ENCODE data around the gene SLC35F5. TPM values are rescaled to one million over a fixed set of nuclear protein-coding genes. Genes with fewer than 3 reads are reported as not detected.
"Not testable (repeated sequence)": the region's sequence is repeated elsewhere in the genome, so short reads cannot be mapped to it uniquely, and the experiment has no call there.

The SLC35F5 gene
- total RNA-seq, 1 donor from 2014 or later = 52.0 TPM

DNA sequence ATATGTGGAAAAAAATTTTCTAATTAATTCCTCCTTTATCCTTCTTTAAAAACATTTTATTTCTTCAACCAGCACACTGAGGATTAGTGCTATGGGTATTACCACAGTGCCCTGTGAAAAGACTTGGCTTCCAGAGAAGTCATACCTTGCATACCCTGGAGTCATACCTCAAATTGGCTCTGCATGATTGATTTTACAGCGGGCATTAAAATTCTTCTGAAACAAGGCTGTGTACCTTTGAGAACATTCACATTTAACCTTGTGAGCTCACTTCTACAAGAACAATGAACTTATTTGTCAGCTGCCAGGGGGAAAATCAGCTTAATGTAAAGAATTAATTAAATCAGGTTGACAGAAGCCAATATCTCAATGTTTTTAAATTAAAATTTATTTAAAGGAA is 44.6 kb downstream of the SLC35F5 start:
- TF ChIP-seq, protein P1, sequence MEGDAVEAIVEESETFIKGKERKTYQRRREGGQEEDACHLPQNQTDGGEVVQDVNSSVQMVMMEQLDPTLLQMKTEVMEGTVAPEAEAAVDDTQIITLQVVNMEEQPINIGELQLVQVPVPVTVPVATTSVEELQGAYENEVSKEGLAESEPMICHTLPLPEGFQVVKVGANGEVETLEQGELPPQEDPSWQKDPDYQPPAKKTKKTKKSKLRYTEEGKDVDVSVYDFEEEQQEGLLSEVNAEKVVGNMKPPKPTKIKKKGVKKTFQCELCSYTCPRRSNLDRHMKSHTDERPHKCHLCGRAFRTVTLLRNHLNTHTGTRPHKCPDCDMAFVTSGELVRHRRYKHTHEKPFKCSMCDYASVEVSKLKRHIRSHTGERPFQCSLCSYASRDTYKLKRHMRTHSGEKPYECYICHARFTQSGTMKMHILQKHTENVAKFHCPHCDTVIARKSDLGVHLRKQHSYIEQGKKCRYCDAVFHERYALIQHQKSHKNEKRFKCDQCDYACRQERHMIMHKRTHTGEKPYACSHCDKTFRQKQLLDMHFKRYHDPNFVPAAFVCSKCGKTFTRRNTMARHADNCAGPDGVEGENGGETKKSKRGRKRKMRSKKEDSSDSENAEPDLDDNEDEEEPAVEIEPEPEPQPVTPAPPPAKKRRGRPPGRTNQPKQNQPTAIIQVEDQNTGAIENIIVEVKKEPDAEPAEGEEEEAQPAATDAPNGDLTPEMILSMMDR (IDR thresholded peaks at IDR 0.05; ENCODE audit: unreplicated experiment) = no peak
- Mint-ChIP-seq H3K36me3 (ENCODE audit: insufficient read depth) (peaks cover 14% of the 10 kb centered on the region), H3K27ac (peak overlapping the region; percentile 83), H3K4me1 (ENCODE audit: low read depth) (peaks cover 16% of the 10 kb centered on the region), H3K9me3 (ENCODE audit: low read depth) (no peaks in the 10 kb centered on the region), H3K27me3 (no peaks in the 10 kb centered on the region), H3K4me3 (ENCODE audit: low read depth) (no peak overlapping the region)
- DNase-seq (ENCODE audit: low spot score, unreplicated experiment) = no peak

DNA sequence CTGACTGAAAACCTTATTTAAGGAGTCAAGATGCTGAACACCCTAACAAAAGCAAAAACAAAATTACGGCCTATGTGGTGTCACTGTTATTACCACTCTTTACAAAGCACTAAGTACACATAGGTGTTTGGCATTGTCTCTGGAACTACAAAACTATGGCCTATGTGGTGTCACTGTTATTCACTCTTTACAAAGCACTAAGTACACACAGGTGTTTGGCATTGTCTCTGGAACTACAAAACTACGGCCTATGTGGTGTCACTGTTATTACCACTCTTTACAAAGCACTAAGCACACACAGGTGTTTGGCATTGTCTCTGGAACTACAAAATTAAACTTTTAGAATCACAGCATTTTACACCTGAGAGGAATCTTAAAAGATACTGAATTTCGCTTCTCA is 47.4 kb downstream of the SLC35F5 start:
- TF ChIP-seq, protein P1 (IDR thresholded peaks at IDR 0.05; ENCODE audit: unreplicated experiment) = no peak
- Mint-ChIP-seq H3K9me3 (ENCODE audit: low read depth) (no peaks in the 10 kb centered on the region), H3K27me3 (no peaks in the 10 kb centered on the region), H3K36me3 (ENCODE audit: insufficient read depth) (peaks cover 13% of the 10 kb centered on the region), H3K4me3 (ENCODE audit: low read depth) (no peak overlapping the region), H3K4me1 (ENCODE audit: low read depth) (peaks cover 19% of the 10 kb centered on the region), H3K27ac (peak overlapping the region; percentile 85)
- no peak for DNase-seq (ENCODE audit: low spot score, unreplicated experiment)

DNA sequence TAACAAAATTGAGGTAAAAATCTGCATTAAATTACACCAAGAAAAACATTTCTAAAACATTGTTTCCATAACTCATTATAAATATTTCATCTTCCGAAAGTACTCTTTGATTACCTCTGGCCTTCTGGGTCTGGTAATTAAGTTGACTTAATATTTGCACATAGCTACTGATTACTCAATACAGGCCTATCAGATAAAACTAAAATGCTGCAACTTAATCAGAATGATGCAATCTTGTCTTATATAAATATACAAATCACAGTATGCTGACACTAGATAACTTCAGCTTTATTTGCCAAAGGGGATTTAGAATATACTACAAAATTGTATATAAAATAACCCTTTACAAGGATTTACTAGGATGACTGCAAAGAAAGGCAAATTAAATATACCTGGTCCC is 49.3 kb downstream of the SLC35F5 start:
- TF ChIP-seq, protein P1 (IDR thresholded peaks at IDR 0.05; ENCODE audit: unreplicated experiment) = no peak
- peaks cover 11% of the 10 kb centered on the region for H3K36me3 Mint-ChIP-seq (ENCODE audit: insufficient read depth)
- no peaks in the 10 kb centered on the region for H3K9me3 Mint-ChIP-seq (ENCODE audit: low read depth)
- H3K27me3 Mint-ChIP-seq = no peaks in the 10 kb centered on the region
- no peak for DNase-seq (ENCODE audit: low spot score, unreplicated experiment)
- no peak overlapping the region for H3K4me3 Mint-ChIP-seq (ENCODE audit: low read depth)
- no peak overlapping the region for H3K27ac Mint-ChIP-seq
- H3K4me1 Mint-ChIP-seq (ENCODE audit: low read depth) = peaks cover 16% of the 10 kb centered on the region

DNA sequence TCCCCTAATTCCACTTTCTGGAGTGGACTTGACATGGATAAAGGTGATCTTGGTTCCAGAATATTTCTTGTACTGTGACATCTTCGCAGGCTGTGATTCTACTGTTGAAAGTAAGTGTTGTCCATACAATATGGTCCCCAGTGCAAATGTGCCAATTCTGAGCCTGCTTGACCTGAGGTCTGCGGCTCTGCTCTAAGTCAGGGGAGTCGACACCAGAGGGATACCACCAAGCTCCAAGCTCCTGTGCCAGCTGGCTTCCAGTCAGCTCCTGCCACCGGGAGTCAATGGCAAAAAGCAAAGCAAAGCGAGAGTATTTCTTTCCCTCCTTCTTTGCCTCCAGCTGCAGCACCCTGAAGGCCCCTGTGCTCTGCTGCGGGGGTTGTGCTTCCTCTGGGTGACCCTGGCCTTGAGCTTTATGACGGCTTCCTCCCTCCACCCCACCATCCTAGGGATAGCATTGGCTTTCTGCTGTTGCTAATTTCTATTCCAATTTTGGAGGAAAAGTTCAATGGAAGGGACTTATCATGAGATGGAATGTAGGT is 50.4 kb downstream of the SLC35F5 start:
- no peak for DNase-seq (ENCODE audit: low spot score, unreplicated experiment)
- no peak overlapping the region for H3K4me3 Mint-ChIP-seq (ENCODE audit: low read depth)

DNA sequence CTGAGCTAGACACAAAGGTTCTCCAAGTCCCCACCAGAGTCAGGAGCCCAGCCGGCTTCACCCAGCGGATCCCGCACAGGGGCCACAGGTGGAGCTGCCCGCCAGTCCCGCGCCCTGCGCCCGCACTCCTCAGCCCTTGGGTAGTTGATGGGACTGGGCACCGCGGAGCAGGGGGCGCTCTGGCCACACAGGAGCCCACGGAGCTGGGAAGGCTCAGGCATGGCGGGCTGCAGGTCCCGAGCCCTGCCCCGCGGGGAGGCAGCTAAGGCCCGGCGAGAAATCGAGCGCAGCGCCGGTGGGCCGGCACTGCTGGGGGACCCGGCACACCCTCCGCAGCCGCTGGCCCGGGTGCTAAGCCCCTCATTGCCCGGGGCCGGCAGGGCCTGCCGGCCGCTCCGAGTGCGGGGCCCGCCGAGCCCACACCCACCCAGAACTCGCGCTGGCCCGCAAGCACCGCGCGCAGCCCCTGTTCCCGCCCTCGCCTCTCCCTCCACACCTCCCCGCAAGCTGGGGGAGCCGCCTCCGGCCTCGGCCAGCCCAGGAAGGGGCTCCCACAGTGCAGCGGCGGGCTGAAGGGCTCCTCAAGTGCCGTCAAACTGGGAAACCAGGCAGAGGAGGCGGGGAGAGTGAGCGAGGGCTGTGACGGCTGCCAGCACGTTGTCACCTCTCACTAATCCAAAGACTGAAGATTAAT is 52.0 kb downstream of the SLC35F5 start:
- not testable (repeated sequence) for H3K27me3 Mint-ChIP-seq; DNase-seq (ENCODE audit: low spot score, unreplicated experiment); H3K36me3 Mint-ChIP-seq (ENCODE audit: insufficient read depth); H3K9me3 Mint-ChIP-seq (ENCODE audit: low read depth); H3K4me3 Mint-ChIP-seq (ENCODE audit: low read depth); H3K27ac Mint-ChIP-seq
- H3K4me1 Mint-ChIP-seq (ENCODE audit: low read depth) = peaks cover 12% of the 10 kb centered on the region

More for the DNA sequence above, 50.4 kb downstream of the SLC35F5 start:
- peaks cover 8% of the 10 kb centered on the region for H3K36me3 Mint-ChIP-seq (ENCODE audit: insufficient read depth)
- TF ChIP-seq, protein P1 (IDR thresholded peaks at IDR 0.05; ENCODE audit: unreplicated experiment) = no peak
- no peaks in the 10 kb centered on the region for H3K27me3 Mint-ChIP-seq
- H3K9me3 Mint-ChIP-seq (ENCODE audit: low read depth) = no peaks in the 10 kb centered on the region
- H3K27ac Mint-ChIP-seq = peak overlapping the region; percentile 47
- H3K4me1 Mint-ChIP-seq (ENCODE audit: low read depth) = peaks cover 13% of the 10 kb centered on the region
